NCI-H460 (cell line): ENCODE results near the gene CBX4. TPM values are rescaled to one million over a fixed set of nuclear protein-coding genes. Genes with fewer than 3 reads are reported as not detected.

ENCODE experiments used
- DNase-seq: peaks from one replicate; pipeline ENCODE4 v3.0.0-alpha.2; 2016; ENCODE audit warnings: low read depth; ENCODE audit errors: extremely low read depth
- polyA plus RNA-seq: library from polyadenylated mRNA; depleted of rRNA; stranded (reverse); fragments of >200 nt; gene quantifications from 2 replicates; pipeline ENCODE4 v1.2.3, GENCODE V29; 2014; cell fraction: nucleus; rRNA removed
- total RNA-seq: library from RNA; depleted of rRNA; stranded (reverse); fragments of >200 nt; shearing (Covaris generic); gene quantifications from 2 replicates; pipeline ENCODE4 v1.2.3, GENCODE V29; 2014; rRNA removed

Gene CBX4
- 88.2 and 100 TPM in 2 replicates for total RNA-seq
- 68.5 and 83.6 TPM in 2 replicates for polyA plus RNA-seq

DNA sequence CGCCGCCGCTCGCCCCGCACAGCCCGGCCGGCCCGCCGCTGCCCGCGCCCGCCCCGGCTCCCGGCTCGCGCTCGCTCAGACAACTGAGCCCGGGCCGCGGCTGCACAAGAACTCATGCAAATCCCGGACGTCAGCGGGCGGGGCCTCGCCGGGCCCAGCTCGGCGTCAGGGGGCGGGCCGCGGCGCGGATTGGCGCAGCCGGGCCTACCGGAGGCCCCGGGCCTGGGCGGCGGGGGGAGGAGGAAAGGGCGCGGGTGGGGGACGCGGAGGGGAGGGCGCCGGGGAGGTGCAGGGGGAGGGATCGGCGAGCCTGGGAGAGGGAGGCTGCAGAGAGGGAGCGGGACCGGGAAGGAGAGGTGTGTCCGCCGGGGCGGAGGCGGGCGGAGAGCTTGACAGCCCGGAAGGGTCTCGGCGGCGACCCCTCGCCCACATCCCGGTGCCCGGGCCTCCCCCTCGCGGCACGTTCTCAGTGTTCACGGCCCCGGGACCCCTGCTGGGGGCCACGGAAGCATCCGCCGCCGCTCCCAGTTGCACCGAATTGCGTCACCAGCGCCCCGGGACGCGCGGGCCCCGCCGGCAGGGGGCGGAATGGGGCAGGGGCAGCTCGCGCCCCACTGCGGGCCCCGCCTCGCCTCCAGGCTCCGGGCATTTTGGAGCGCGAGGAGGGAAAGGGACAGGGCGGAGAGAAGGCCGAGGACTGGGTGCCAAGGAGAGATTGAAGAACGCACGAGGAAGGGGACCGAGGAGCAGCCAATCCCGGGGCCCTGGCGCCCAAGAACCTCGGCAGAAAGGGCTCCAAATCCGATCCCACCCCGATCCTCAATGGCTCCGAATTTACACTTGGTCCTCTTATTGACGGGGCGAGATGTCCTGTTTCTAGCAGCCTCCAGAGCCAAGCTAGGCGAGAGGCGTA, at the start of gene CBX4:
TSS of gene CBX4 (minus strand) at position 85 of the 913 bp plus-strand sequence. CDS start 189 bp downstream, outside the sequence.
- DNase-seq: peak; percentile 94

DNA sequence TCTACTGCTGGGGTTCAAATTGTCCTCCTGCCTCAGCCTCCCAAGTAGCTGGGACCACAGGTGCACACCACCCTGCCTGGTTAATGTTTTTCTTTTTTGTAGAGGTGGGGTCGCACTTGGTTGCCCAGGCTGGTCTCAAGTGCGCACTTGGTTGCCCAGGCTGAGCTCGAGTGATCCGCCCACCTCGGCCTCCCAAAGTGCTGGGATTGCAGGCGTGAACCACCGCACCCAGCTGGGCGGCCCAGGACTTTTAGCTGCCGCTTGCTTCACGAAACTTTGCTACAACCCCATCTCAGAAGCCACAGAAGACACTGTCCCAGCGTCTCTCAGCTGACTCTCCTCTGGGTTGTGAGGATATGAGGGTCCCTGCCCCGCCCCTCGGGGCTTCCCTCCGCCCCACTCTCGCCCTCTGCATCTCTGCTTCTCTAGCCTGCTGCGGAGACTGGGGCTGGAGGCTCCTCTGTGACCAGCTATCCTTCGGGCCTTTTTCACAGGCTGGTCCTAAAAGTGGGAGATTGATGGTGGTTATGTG, 48.8 kb upstream of the CBX4 start:
- no peak for DNase-seq

DNA sequence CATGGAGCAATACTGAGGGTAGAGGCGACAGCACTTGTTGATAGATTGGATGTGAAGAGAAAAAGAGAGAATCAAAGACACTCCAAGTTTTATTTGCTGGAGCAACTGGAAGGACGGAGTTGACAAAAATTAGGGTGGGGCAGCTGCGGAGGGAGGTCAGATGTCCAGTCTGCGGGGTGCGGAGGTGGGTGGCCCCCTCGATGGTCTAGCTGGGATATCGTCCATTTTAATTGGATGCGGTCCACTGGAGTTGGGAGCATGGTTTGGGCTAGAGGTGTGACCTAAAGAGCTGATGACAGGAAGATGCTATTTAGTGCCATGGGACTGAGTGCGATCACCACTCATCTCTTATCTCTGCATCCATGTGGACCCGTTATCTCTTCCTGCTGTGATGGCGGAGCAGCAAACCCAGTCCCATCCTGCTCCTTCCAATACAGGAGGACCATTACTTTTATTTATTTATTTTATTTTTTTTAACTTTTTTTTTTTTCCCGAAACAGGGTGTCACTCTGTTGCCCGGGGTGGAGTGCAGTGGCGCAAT, 48.3 kb upstream of the CBX4 start:
- no peak for DNase-seq

DNA sequence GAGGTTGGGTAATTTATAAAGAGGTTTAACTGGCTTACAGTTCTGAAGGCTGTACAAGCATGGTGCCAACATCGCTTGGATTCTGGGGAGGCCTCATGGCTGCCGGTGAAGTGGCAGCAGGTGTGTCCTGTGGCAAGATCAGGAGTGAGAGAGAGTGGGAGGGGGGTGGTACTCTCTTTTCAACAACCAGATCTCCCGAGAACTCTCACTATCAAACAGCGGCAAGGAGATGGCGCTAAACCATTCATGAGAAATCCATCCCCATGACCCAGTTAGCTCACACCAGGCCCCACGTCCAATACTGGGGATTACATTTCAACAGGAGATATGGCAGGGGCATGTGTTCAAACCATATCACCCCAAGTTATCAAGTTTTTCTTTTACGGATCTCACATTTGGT, 44.0 kb upstream of the CBX4 start:
- DNase-seq: no peak

DNA sequence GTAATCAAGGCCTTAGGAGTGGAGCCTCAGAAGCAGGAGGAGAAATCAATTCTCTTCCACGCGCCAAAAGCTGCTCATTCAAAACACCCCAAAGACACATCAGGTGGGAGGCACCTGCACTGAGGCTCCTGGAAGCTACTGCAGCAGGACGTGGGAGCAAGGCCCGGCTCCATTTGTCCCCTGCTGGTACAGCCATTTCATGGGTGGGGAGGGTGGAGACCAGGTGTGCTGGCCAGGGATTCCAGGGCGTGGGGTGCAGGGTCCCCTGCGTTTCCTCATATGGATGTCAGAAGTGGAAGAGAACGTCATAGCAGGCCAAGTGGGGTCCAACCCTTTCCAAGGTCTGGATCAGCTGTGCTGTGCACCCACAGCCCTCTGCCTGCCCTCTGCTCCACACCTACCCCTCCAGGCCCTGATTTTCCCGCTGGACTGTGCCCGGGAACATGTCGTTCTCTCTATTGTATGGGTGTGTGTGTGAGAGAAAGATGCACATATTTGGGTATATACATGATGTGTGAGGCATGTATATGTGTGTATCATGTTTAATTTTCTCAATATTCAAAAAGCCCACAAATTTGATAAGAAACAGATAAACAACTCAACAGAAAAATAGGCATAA, 39.2 kb upstream of the CBX4 start:
- DNase-seq: no peak

DNA sequence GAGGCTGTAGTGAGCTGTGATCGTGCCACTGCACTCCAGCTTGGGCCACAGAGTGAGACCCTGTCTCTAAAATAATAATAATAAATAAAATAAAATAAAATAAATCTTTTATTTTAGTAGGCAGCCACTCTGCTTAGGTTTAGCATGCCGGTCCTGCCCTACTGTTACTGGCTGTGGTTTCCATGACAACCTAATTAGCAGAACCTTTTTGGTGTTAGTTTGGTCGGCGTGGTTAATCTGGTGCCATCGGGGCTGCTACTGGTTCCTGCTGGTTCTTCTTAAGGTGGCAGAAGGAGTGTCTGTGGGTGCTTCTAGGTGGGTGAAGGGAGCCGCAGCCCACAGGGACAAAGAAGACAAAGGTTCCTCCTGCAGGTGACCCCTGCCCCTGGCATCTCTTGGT, 37.8 kb upstream of the CBX4 start:
- DNase-seq: no peak

DNA sequence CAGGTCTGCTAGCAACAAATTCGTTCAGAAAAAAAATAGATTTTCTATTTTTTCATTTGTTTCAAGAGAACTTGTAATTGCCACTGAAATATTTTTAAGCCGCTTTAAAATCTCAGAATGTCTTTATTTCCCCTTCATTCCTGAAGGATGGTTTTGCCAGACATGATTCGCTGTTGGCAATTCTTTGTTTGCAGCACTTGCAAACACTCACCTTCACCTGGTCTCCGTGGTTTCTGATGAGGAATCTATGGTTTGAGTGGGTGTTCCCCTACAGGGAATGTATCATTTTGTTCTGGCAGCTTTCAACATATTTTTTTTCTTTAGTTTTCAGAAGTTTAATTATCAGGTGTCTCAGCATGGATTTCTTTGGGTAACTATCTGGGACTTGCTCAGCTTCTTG, 36.3 kb upstream of the CBX4 start:
- DNase-seq: no peak

DNA sequence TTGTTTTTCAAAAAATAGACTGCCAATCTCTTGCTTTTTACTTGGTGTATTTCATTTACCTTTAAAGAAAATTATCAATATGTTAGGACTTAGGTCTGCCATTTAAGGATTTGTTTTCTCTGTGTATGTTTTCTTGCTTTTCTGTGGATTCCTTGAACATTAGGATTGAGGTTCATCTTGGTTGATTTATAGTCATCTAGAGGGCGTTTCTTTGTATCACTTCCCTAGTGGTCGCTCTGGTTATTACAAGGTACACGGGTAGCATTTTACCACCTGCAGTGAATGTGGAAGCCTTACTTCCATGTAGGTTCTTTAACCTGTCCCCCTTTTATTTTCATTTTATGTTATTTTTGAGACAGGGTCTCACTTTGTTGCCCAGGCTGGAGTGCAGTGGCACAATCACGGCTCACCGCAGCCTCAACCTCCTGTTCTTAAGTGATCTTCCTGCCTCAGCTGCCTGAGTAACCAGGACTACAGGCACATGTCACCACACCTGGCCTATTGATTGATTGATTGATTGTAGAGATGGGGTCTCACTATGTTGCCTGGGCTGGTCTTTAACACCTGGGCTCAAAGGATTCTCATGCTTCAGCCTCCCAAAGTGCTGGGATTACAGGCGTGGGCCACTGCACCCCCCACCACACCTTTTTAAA, 35.2 kb upstream of the CBX4 start:
- peak; percentile 40 for DNase-seq

DNA sequence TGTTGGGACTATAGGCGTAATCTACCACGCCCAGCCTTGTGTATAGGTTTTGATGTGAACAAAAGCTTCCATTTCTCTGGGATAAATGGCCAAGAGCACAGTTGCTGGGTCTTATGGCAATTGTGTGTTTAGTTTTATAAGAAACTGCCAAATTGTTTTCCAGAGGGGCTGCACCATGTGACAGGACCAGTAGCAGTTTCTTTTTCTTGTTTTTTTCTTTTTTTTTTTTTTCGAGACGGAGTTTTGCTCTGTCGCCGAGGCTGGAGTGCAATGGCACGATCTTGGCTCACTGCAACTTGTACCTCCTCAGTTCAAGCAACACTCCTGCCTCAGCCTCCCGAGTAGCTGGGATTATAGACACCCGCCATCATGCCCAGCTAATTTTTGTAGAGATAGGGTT, 34.3 kb upstream of the CBX4 start:
- no peak for DNase-seq

DNA sequence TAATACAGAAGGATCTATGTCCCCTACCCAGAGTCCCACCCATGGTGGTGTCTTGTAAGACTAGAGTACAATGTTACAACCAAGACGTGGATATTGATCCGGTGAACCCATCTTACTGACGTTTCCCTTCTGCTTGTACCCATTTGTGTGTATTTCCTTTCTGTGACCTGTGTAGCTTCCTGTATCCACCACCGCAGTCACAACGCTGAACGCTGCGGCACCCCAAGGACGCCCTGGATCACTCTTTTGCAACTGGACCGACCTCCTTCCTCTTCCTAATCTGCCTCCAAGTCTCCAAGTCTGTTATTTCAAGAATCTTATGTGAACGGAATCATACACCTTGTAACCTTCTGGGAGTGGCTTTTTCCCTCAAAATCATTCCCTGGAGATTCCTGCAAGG, 33.5 kb upstream of the CBX4 start:
- no peak for DNase-seq

DNA sequence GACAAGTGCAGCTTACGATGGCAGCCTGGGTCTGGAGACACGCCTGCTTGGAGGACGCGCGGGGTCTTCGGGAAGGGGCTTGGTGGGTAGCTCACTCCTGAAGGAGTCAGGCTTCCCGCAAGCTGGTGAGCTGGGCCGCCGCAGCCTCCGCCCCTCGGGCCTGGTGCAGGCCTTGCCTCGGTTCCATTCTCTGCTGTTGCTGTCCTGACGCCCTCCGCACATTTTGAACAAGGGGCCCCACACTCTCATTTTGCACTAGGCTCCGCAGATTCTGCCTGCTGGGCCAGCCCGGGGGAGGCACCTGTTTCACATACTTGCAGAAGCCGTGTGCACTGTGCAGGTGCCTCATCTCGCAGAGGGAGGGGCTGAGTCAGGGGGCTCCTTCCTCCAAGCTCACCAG, 31.9 kb upstream of the CBX4 start:
- no peak for DNase-seq

DNA sequence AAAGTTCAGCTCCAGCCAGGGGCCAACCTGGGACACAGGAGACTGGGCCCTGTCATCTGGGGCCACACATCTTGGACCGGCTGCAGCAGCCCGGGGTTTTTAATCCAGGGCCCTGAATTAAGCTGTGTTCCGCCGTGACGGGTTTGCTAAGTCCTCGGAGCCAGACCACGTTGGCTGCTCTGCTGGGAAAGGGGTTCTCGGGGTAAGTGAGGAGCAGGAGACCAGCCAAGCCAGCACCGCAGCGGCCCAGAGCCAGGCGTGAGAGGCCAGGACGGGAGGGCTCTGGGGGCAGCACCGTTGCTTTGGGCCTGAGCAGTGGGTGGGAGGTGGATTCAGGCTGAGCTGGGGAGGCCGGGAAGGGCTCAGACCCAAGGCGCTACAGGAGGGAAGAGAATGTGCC, 31.3 kb upstream of the CBX4 start:
- DNase-seq: no peak

DNA sequence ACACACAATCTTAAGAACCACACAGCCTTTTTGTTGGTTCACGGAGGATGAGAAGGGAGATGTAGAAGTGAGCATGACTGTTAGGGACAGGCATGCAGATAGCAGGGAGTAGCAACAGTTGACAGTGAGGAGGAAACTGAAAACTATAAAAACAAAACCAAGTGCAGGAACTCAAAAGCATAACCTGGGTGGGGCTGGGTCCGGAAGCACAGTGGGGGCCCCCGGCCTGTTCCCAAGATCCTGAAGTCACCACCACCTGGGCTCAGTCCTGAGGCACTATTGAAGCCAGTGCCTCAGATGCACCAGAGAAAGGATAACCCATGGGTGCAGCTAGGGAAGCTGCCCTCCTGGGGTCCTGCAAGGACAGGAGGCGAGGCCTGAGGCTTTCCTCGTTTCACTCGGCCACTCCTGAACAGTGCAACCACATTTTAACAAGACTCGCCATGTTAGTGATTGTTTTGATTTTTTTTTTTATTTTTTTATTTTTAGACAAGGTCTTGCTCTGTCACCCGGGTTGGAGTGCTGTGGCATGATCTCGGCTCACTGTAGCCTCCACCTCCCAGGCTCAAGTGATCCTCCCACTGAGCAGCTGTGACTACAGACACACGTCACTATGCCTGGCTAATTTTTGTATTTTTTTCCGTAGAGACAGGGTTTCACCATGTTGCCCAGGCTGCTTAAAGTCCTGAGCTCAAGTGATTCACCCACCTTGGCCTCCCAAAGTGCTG, 27.7 kb upstream of the CBX4 start:
- no peak for DNase-seq

DNA sequence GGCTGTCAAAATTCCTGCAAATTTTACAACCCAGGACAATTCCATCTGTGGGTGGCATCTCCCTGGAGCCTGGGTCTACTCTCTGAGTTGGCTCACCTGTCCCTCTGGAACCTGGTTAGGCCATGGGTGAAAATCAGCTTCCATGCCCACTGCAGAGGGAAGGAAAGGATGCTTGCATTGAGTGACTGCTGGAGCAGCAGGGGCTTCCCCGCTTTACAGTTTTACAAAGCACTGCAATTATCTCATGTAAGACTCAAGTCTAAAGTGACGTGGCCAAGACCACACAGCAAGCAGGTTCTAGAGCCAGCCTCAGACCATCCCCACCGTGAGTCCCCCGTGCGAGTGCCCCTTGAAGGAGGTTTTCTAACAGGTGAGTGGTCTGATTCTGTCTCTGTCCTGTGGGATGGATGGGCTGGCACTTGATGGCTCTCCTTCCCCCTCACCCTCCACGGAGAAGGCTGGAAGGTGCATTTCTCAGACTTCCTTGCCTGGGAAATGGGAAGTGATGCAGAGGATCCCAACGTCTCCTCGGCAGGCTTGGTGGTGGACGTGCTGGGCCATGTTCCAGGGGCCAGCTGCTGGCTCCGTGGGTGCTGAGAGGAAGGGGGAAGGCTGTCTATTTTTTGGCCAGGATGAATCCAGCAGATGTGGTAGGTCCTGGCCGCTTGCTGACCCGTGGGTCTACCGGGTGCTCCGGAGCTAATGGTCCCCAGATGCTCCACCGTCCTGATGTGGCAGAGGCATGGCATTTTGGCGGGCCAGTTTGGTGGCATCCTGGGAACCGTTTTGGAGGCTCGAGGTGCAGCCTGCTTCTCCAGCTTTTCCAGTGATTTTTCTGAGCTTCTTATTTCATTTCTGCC, 26.3 kb upstream of the CBX4 start:
- DNase-seq: no peak

DNA sequence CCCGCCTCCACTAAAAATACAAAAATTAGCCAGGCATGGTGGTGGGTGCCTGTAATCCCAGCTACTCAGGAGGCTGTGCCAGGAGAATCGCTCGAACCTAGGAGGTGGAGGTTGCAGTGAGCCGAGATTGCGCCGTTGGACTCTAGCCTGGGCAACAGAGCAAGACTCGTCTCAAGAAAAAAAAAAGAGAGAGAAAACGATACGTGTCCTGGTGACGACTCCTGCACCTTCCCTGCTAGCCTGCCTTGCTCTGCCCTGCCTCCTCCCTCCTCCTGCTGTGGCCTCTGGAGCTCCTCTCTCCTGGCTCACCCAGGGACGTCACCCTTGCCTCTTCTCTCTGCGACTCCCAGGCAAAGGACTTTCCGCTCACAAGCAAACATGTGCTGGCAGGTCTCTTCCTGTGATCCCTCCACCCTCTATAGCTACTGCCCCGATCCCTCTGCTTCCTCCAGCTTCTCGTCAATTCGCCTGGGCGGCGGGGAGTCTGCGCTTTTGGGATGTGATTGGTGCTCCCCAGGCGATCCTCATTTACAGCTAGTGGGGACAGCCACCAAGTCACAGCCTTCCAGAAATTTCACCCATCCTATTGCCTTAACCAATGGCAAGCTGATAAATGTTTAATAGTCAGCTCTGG, 25.5 kb upstream of the CBX4 start:
- DNase-seq: no peak

DNA sequence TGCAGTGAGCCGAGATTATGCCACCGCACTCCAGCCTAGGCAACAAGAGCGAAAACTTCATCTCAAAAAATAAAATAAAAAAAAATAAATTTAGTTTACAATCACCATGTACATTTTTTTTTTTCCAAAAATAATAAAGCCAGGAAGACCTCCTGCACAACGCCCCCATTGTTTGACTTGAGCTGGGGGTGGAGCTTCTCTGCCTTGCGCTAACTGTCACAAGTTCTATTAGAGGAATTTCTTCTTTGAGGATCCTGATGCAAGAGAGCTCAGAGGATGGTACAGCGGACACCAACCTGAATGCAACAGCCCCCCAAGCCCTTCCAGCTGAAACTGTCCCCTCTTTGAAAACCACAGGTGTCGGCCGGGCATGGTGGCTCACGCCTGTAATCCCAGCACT, 24.9 kb upstream of the CBX4 start:
- DNase-seq: no peak

DNA sequence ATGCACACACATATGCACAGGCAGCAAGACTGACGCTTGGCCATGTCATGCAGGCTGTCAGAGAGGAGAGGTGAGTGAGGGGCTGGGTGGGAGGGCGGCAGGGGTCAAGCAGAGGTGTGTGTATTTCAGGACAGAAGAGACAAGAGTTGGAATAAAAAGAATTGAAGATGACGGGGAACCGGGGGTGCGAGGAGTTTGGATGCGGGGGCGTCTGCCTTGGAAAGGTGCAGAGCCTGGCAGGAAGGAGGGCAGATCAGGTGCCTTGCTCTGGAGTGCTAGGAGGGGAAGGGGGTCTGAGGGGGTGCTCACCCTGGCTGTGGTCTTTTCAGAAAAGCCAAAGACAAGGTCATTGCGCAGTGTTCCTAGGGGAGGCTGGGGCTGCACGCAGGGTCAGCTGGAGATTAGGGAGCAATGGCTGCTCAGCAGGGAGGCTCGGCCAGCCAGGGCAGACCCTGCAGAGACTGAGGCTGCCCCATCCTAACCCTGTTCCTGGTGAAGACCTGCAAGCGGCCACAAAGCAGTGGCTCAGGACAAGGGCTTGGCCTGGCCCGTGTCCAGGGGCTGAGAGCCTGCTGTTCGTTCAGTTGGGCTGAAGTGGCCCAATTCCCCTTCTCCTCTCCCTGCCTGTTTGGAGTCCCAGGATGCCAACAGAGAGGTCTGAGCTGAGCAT, 23.7 kb upstream of the CBX4 start:
- no peak for DNase-seq

DNA sequence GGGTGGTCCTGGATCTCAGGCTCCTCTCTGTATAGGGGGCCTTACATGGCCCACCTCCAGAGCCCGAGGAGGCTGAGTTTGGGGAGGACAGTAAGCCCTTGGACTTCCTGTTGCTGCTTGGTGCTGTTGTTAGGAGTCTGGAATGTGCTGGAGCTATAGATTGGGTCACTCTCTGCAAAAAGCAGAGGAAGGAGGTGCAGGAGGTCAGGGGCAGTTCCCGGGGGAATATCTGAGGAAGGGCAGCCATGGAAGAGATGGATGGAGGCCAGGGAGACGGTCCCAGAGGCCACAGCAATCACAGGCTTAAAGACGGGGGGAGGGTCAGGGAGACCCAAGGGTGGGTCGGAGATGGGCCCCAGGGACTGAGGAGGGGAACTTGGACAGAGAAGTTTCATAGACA, 23.0 kb upstream of the CBX4 start:
- DNase-seq: no peak
